Naive thymus-derived CD8-positive, alpha-beta T cell (primary cell): ENCODE results near the gene GALNT2. TPM values are rescaled to one million over a fixed set of nuclear protein-coding genes. Genes with fewer than 3 reads are reported as not detected.

ENCODE experiments used
- ATAC-seq, 2 donors: fragments of 150-1000 bp; cut with Tn5 transposase in 1 of 2; sonication (Bioruptor Pico), chemical (Tn5 transposase) in 1 of 2; 1 replicate in 1 of 2; 2 replicates in 1 of 2; pipeline ENCODE4 v1.10.0; 2021; ENCODE audit warnings: mild to moderate bottlenecking in 2 of 2, moderate library complexity in 2 of 2
- POLR2A ChIA-PET: fragments of 350-600 bp; sonication (Branson Sonifier 250); formaldehyde crosslinking; loops from one replicate; lab custom pipeline; 2021; ENCODE audit warnings: antibody characterized with exemption; lab: Charles Lee
- DNase-seq, 10 donors: peaks; one replicate each; pipeline versions ENCODE4 v3.0.0 to v3.0.0-alpha.2; 2020 to 2022
- H3K27ac Mint-ChIP-seq, 10 donors: one replicate each; pipeline ENCODE4 v1.8.0; 2020 to 2022; ENCODE audit warnings: mild to moderate bottlenecking in 10 of 10, mixed read lengths in 10 of 10, moderate library complexity in 4 of 10, inconsistent platforms in 1 of 10
- H3K27me3 Mint-ChIP-seq, 5 donors: one replicate each; pipeline ENCODE4 v1.8.0; 2021 to 2022; ENCODE audit warnings: mixed read lengths in 5 of 5
- H3K36me3 Mint-ChIP-seq, 3 donors: one replicate each; pipeline ENCODE4 v1.8.0; 2020 to 2022; ENCODE audit warnings: mixed read lengths in 3 of 3, mild to moderate bottlenecking in 2 of 3, inconsistent platforms in 1 of 3
- H3K4me1 Mint-ChIP-seq, 4 donors: one replicate each; pipeline ENCODE4 v1.8.0; 2021 to 2022; ENCODE audit warnings: mixed read lengths in 4 of 4
- H3K4me3 Mint-ChIP-seq, 10 donors: one replicate each; pipeline ENCODE4 v1.8.0; 2020 to 2022; ENCODE audit warnings: mild to moderate bottlenecking in 10 of 10, mixed read lengths in 10 of 10, moderate library complexity in 6 of 10, inconsistent platforms in 1 of 10
- H3K9me3 Mint-ChIP-seq, 9 donors: one replicate each; pipeline ENCODE4 v1.8.0; 2020 to 2022; ENCODE audit warnings: mixed read lengths in 9 of 9, mild to moderate bottlenecking in 3 of 9, inconsistent platforms in 1 of 9, moderate library complexity in 1 of 9
- polyA plus RNA-seq, 3 donors: library from polyadenylated mRNA; unstranded; fragments of 300-500 nt; fragmentation: Illumina TruSeq; gene quantifications; one replicate each; pipeline ENCODE4 v1.2.3, GENCODE V29; 2021
- total RNA-seq, 8 experiments: library from RNA in 2 of 8; stranded (reverse) in 2 of 8; gene quantifications; one replicate each; pipeline ENCODE4 v1.2.3 and lab custom pipeline; 2021 to 2026

GALNT2 gene
- 10 to 100 TPM; 20.6 to 22.2 TPM for total RNA-seq
- 10 to 100 TPM; 10.7 to 15.3 (median 11.0) TPM for polyA plus RNA-seq
- total RNA-seq (lab: John Stamatoyannopoulos, UW) = 20.7 to 104 (median 45.5) reads per million in 6 experiments

GRCh38 chr1:230066466-230067404 lies at the start of gene GALNT2:
GALNT2 (plus strand) TSS chr1:230067238; CDS start chr1:230067281, 43 bp downstream.
- ATAC-seq (peak; percentile 81 to 86), DNase-seq (peak; percentile 83 to 93 (median 88))
- H3K27me3 Mint-ChIP-seq = no peaks in the 10 kb centered on the region
- H3K36me3 Mint-ChIP-seq = peaks cover 0 to 3% (median 0%) of the 10 kb centered on the region in 3 donors
- peak within 1 kb of the TSS; percentile 81 to 96 (median 94) for H3K27ac Mint-ChIP-seq
- POLR2A ChIA-PET = interaction anchor here (1.0 to 1.5 kb wide), 3 partner anchors 12 to 509 kb away, joined by 3 to 5 read pairs (median 4); partner anchors contain the start of gene ABCB10
- H3K9me3 Mint-ChIP-seq = peaks cover 0 to 3% (median 0%) of the 10 kb centered on the region in 9 donors
- peak within 1 kb of the TSS; percentile 84 to 95 (median 90) for H3K4me3 Mint-ChIP-seq
- H3K4me1 Mint-ChIP-seq = peaks cover 16 to 50% (median 39%) of the 10 kb centered on the region in 4 donors

- peaks cover 0 to under 1% (median 0%) of the 10 kb centered on the region in 3 donors for H3K36me3 Mint-ChIP-seq
- H3K27me3 Mint-ChIP-seq = peaks cover 0 to 6% (median 2%) of the 10 kb centered on the region in 5 donors
- POLR2A ChIA-PET = no interaction called here
- H3K9me3 Mint-ChIP-seq = peaks cover 0 to 5% (median 0%) of the 10 kb centered on the region in 9 donors
- H3K4me3 Mint-ChIP-seq = no peak overlapping the region
- DNase-seq (no peak), ATAC-seq (no peak)
- H3K4me1 Mint-ChIP-seq = no peaks in the 10 kb centered on the region
- H3K27ac Mint-ChIP-seq = no peak overlapping the region
These were observed 46.6 kb upstream of the GALNT2 start for GRCh38 chr1:230020451-230020850.

GRCh38 chr1:230022666-230023380 lies 44.2 kb upstream of the GALNT2 start:
- H3K4me1 Mint-ChIP-seq = no peaks in the 10 kb centered on the region

GRCh38 chr1:230025686-230026085 lies 41.4 kb upstream of the GALNT2 start:
- peaks cover 0 to 11% (median 5%) of the 10 kb centered on the region in 9 donors for H3K9me3 Mint-ChIP-seq
- ATAC-seq = no peak
- POLR2A ChIA-PET = no interaction called here

More at GRCh38 chr1:230022666-230023380, 44.2 kb upstream of the GALNT2 start:
- Mint-ChIP-seq H3K36me3 (peaks cover 0 to 7% (median 0%) of the 10 kb centered on the region in 3 donors), H3K9me3 (peaks cover 0 to 11% (median 5%) of the 10 kb centered on the region in 9 donors), H3K27ac (peak overlapping the region in 1 of 10 donors; percentile 16), H3K27me3 (peaks cover 0 to 9% (median 2%) of the 10 kb centered on the region in 5 donors), H3K4me3 (no peak overlapping the region)
- POLR2A ChIA-PET = no interaction called here
- ATAC-seq (no peak), DNase-seq (no peak)

GRCh38 chr1:230026139-230026538 lies 40.9 kb upstream of the GALNT2 start:
- peaks cover 0 to 6% (median 0%) of the 10 kb centered on the region in 5 donors for H3K27me3 Mint-ChIP-seq
- no peak overlapping the region for H3K27ac Mint-ChIP-seq
- DNase-seq (no peak), ATAC-seq (no peak)
- H3K4me1 Mint-ChIP-seq = peaks cover 2 to 13% (median 9%) of the 10 kb centered on the region in 4 donors
- H3K4me3 Mint-ChIP-seq = no peak overlapping the region
- H3K9me3 Mint-ChIP-seq = peaks cover 0 to 11% (median 5%) of the 10 kb centered on the region in 9 donors
- POLR2A ChIA-PET = no interaction called here
- H3K36me3 Mint-ChIP-seq = peaks cover 0 to 7% (median 0%) of the 10 kb centered on the region in 3 donors

More at GRCh38 chr1:230025686-230026085, 41.4 kb upstream of the GALNT2 start:
- Mint-ChIP-seq H3K27ac (no peak overlapping the region), H3K27me3 (peaks cover 0 to 6% (median 0%) of the 10 kb centered on the region in 5 donors), H3K4me1 (peaks cover 2 to 13% (median 8%) of the 10 kb centered on the region in 4 donors), H3K4me3 (no peak overlapping the region), H3K36me3 (peaks cover 0 to 7% (median 0%) of the 10 kb centered on the region in 3 donors)
- no peak for DNase-seq

- POLR2A ChIA-PET = no interaction called here
- H3K9me3 Mint-ChIP-seq = peaks cover 0 to 11% (median 5%) of the 10 kb centered on the region in 9 donors
- H3K4me3 Mint-ChIP-seq = no peak overlapping the region
- no peak for ATAC-seq
- DNase-seq = no peak
- H3K4me1 Mint-ChIP-seq = peaks cover 2 to 13% (median 9%) of the 10 kb centered on the region in 4 donors
- H3K36me3 Mint-ChIP-seq = peaks cover 0 to 7% (median 0%) of the 10 kb centered on the region in 3 donors
- peaks cover 0 to 6% (median 0%) of the 10 kb centered on the region in 5 donors for H3K27me3 Mint-ChIP-seq
- H3K27ac Mint-ChIP-seq = no peak overlapping the region
These were observed 40.5 kb upstream of the GALNT2 start for GRCh38 chr1:230026572-230026971.

GRCh38 chr1:230028602-230029223 lies 38.3 kb upstream of the GALNT2 start:
- Mint-ChIP-seq H3K4me1 (peaks cover 2 to 13% (median 9%) of the 10 kb centered on the region in 4 donors), H3K9me3 (peaks cover 0 to 11% (median 4%) of the 10 kb centered on the region in 9 donors), H3K4me3 (no peak overlapping the region), H3K27me3 (peaks cover 0 to 3% (median 0%) of the 10 kb centered on the region in 5 donors), H3K27ac (peak overlapping the region in 1 of 10 donors; percentile 33), H3K36me3 (peaks cover 0 to 7% (median 0%) of the 10 kb centered on the region in 3 donors)
- ATAC-seq (no peak), DNase-seq (no peak)
- POLR2A ChIA-PET = no interaction called here

GRCh38 chr1:230029244-230029941 lies 37.6 kb upstream of the GALNT2 start:
- H3K4me3 Mint-ChIP-seq = no peak overlapping the region
- peak overlapping the region in 2 of 10 donors; percentile 24 to 84 for H3K27ac Mint-ChIP-seq
- POLR2A ChIA-PET = no interaction called here
- H3K36me3 Mint-ChIP-seq = peaks cover 0 to 7% (median 2%) of the 10 kb centered on the region in 3 donors
- peaks cover 2 to 13% (median 9%) of the 10 kb centered on the region in 4 donors for H3K4me1 Mint-ChIP-seq
- ATAC-seq = peak; percentile 59 to 63
- peaks cover 0 to 8% (median 4%) of the 10 kb centered on the region in 9 donors for H3K9me3 Mint-ChIP-seq
- H3K27me3 Mint-ChIP-seq = peaks cover 0 to 3% (median 0%) of the 10 kb centered on the region in 5 donors
- peak in 2 of 10 donors; percentile 13 to 15 for DNase-seq

- no peak overlapping the region for H3K27ac Mint-ChIP-seq
- POLR2A ChIA-PET = no interaction called here
- H3K27me3 Mint-ChIP-seq = peaks cover 0 to 3% (median 0%) of the 10 kb centered on the region in 5 donors
- peaks cover 0 to 7% (median 2%) of the 10 kb centered on the region in 3 donors for H3K36me3 Mint-ChIP-seq
- DNase-seq (no peak), ATAC-seq (no peak)
- no peak overlapping the region for H3K4me3 Mint-ChIP-seq
- H3K9me3 Mint-ChIP-seq = peaks cover 3 to 9% (median 5%) of the 10 kb centered on the region in 9 donors
- peaks cover 2 to 13% (median 9%) of the 10 kb centered on the region in 4 donors for H3K4me1 Mint-ChIP-seq
These were observed 36.8 kb upstream of the GALNT2 start for GRCh38 chr1:230030122-230030821.

- Mint-ChIP-seq H3K27me3 (no peaks in the 10 kb centered on the region), H3K9me3 (peaks cover under 1 to 13% (median 9%) of the 10 kb centered on the region in 9 donors), H3K4me1 (peaks cover 2 to 13% (median 9%) of the 10 kb centered on the region in 4 donors), H3K36me3 (peaks cover 0 to 6% (median 5%) of the 10 kb centered on the region in 3 donors), H3K27ac (no peak overlapping the region), H3K4me3 (no peak overlapping the region)
- POLR2A ChIA-PET = no interaction called here
- DNase-seq (no peak), ATAC-seq (no peak)
These were observed 35.9 kb upstream of the GALNT2 start for GRCh38 chr1:230031131-230031530.
